PFSK-1 (cell line): Measurements from ENCODE around the gene DDN.

ENCODE experiments used
- FOXP2 ChIP-seq: optimal IDR thresholded peaks from 2 replicates; pipeline ENCODE3; 2011; ENCODE audit warnings: borderline replicate concordance, control low read depth, inconsistent platforms; ENCODE audit not compliant: insufficient read depth; ENCODE audit errors: extremely low read length, extremely low read depth
- POLR2AphosphoS5 ChIP-seq: IDR thresholded peaks from 2 replicates; pipeline ENCODE4 v1.6.1; 2012; ENCODE audit warnings: low read depth, mild to moderate bottlenecking, control low read depth, low read length, moderate library complexity
- SIN3A ChIP-seq: IDR thresholded peaks from 2 replicates; pipeline ENCODE4 v1.6.1; 2012; ENCODE audit warnings: mild to moderate bottlenecking, low read length, moderate library complexity, borderline replicate concordance; ENCODE audit not compliant: insufficient read depth
- TAF1 ChIP-seq: IDR thresholded peaks from 2 replicates; pipeline ENCODE4 v1.6.1; 2012; ENCODE audit warnings: low read length, control low read depth, borderline replicate concordance; ENCODE audit not compliant: insufficient read depth
- TF ChIP-seq, protein P1 (sequence below), 2 experiments: IDR thresholded peaks; 2 replicates each; pipeline versions ENCODE4 v1.6.1 to v1.8.0; 2011 to 2012; ENCODE audit warnings: low read depth in 2 of 2, low read length in 2 of 2, control low read depth in 1 of 2, inconsistent platforms in 1 of 2, mild to moderate bottlenecking in 1 of 2, moderate library complexity in 1 of 2; ENCODE audit not compliant: insufficient read depth in 1 of 2

DDN gene

DNA sequence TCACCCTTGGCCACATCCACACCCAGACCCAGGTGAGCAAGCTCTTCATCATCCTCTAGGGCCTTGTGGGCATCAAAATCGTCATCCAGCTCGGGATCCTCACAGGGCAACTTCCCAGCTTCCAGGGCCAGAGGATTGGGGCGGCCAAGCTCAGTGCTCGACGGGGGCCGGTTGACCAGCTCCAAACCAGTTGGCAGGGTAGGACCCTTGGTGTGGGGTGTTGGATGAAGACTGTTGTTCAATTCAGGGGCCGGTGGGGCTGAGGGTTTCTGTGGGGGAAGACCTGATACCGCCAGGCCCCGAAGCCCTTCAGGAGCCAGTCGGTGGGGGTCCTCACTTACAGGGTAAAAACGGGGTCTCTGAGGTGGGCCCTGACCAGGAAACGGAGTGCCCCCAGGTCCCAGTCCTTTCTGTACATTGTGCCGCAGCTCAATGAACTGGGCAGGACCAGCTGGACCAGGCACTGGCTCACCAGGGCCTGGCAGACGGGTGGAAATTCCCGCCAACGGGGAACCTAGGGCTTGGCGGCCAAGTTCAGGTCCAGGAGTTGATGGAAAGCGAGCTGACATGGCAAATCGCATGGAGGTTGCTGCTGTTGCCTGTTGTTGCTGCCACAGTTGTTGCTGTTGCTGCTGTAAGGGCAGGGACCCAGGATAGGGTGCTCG lies 39.2 kb upstream of the DDN start:
- no peak for TF ChIP-seq FOXP2
- TF ChIP-seq, protein P1, sequence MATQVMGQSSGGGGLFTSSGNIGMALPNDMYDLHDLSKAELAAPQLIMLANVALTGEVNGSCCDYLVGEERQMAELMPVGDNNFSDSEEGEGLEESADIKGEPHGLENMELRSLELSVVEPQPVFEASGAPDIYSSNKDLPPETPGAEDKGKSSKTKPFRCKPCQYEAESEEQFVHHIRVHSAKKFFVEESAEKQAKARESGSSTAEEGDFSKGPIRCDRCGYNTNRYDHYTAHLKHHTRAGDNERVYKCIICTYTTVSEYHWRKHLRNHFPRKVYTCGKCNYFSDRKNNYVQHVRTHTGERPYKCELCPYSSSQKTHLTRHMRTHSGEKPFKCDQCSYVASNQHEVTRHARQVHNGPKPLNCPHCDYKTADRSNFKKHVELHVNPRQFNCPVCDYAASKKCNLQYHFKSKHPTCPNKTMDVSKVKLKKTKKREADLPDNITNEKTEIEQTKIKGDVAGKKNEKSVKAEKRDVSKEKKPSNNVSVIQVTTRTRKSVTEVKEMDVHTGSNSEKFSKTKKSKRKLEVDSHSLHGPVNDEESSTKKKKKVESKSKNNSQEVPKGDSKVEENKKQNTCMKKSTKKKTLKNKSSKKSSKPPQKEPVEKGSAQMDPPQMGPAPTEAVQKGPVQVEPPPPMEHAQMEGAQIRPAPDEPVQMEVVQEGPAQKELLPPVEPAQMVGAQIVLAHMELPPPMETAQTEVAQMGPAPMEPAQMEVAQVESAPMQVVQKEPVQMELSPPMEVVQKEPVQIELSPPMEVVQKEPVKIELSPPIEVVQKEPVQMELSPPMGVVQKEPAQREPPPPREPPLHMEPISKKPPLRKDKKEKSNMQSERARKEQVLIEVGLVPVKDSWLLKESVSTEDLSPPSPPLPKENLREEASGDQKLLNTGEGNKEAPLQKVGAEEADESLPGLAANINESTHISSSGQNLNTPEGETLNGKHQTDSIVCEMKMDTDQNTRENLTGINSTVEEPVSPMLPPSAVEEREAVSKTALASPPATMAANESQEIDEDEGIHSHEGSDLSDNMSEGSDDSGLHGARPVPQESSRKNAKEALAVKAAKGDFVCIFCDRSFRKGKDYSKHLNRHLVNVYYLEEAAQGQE (IDR thresholded peaks at IDR 0.05; ENCODE audit: insufficient read depth in 1 of 2, low read depth in 2 of 2, low read length in 2 of 2) = no peak
- TF ChIP-seq TAF1 = no peak
- no peak for TF ChIP-seq SIN3A
- no peak for TF ChIP-seq POLR2AphosphoS5

GRCh38 chr12:49037947-49038237 lies 38.7 kb upstream of the DDN start:
- no peak for TF ChIP-seq FOXP2
- TF ChIP-seq SIN3A = no peak
- TF ChIP-seq POLR2AphosphoS5 = no peak
- TF ChIP-seq, protein P1 (IDR thresholded peaks at IDR 0.05; ENCODE audit: insufficient read depth in 1 of 2, low read depth in 2 of 2, low read length in 2 of 2) = no peak
- no peak for TF ChIP-seq TAF1

GRCh38 chr12:49037111-49037946 lies 38.2 kb upstream of the DDN start:
- TF ChIP-seq TAF1 = no peak
- no peak for TF ChIP-seq POLR2AphosphoS5
- no peak for TF ChIP-seq FOXP2
- TF ChIP-seq, protein P1 (IDR thresholded peaks at IDR 0.05; ENCODE audit: insufficient read depth in 1 of 2, low read depth in 2 of 2, low read length in 2 of 2) = no peak
- TF ChIP-seq SIN3A = no peak

DNA sequence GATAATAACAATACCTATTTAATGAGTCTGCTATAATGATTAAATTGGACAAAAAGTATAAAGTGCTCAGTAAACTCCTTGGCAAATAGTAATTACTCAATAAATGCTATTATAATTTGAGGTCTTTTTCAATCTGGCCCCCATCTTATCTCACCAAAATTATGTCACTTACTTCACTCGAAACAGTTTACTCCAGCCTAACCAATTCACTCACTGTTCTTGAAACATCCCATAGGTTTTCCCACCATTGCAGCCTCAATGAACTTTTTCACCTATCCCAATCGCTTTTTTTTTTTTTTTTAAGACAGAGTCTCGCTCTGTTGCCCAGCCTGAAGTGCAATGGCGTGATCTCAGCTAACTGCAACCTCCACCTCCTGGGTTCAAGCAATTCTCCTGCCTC lies 36.9 kb upstream of the DDN start:
- TF ChIP-seq TAF1 (no peak), POLR2AphosphoS5 (no peak), FOXP2 (no peak), SIN3A (no peak)
- TF ChIP-seq, protein P1 (IDR thresholded peaks at IDR 0.05; ENCODE audit: insufficient read depth in 1 of 2, low read depth in 2 of 2, low read length in 2 of 2) = no peak
